ENCODE measurements around the gene BACE1. TPM values are rescaled to one million over a fixed set of nuclear protein-coding genes. Genes with fewer than 3 reads are reported as not detected.

BACE1 gene
- total RNA-seq, 1 experiment from 2014 or later: 9.6 TPM

DNA sequence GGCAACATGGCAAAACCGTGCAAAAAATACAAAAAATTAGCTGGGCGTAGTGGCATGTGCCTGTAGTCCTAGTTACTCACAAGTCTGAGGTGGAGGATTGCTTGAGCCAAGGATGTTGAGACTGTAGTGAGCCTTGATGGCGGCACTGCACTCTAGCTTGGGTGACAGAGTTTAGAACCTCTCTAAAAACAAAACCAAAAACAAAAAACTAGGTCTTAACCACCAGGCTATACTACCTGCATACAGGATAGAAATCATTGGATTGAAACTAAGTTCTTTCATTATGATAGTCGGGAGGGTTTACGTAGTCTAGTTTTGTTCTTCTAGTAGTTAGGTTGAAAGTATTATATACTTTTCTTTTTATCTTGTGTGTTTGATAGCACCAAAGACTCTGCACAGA is 77.8 kb downstream of the BACE1 start:
- peaks cover 4% of the 10 kb centered on the region for H3K36me3 ChIP-seq (ENCODE audit: low read depth)
- no peaks in the 10 kb centered on the region for H3K9me2 ChIP-seq (ENCODE audit: insufficient read depth)
- H3K4me2 ChIP-seq: no peak overlapping the region
- H3K4me1 ChIP-seq (replicated peaks; ENCODE audit: insufficient read depth): peaks cover 10% of the 10 kb centered on the region
- intact Hi-C loops (cut with micrococcal nuclease; ENCODE audit: unreplicated experiment): no loop called here
- ChIA-PET CTCF (interaction anchor here (0.7 kb wide), 1 partner anchor 82 kb away, joined by 10 read pairs; no protein-coding TSS in a partner anchor), POLR2A (ENCODE audit: unreplicated experiment) (no interaction called here)
- H3K9me3 ChIP-seq (ENCODE audit: insufficient read depth, low read depth): no peaks in the 10 kb centered on the region
- H3F3A ChIP-seq (ENCODE audit: insufficient read depth, low read depth): peaks cover 18% of the 10 kb centered on the region; the same call in 1 of the 2 replicates
- no peak overlapping the region for H3K4me3 ChIP-seq
- H2AFZ ChIP-seq: no peak overlapping the region
- peaks cover 11% of the 10 kb centered on the region for H3K79me2 ChIP-seq (ENCODE audit: low read depth)
- BruUV-seq (replicated peaks): no TSS peak
- DNase-seq: no peak
- no peaks in the 10 kb centered on the region for H3K27me3 ChIP-seq (ENCODE audit: insufficient read depth, low read depth)
- TF ChIP-seq, protein P1, sequence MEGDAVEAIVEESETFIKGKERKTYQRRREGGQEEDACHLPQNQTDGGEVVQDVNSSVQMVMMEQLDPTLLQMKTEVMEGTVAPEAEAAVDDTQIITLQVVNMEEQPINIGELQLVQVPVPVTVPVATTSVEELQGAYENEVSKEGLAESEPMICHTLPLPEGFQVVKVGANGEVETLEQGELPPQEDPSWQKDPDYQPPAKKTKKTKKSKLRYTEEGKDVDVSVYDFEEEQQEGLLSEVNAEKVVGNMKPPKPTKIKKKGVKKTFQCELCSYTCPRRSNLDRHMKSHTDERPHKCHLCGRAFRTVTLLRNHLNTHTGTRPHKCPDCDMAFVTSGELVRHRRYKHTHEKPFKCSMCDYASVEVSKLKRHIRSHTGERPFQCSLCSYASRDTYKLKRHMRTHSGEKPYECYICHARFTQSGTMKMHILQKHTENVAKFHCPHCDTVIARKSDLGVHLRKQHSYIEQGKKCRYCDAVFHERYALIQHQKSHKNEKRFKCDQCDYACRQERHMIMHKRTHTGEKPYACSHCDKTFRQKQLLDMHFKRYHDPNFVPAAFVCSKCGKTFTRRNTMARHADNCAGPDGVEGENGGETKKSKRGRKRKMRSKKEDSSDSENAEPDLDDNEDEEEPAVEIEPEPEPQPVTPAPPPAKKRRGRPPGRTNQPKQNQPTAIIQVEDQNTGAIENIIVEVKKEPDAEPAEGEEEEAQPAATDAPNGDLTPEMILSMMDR (conservative IDR thresholded peaks at IDR 0.05): no peak
- no peak for TF ChIP-seq EZH2 (IDR thresholded peaks at IDR 0.05; ENCODE audit: low read depth)
- no peak overlapping the region for H3K27ac ChIP-seq
- H4K20me1 ChIP-seq (ENCODE audit: insufficient read depth): no peaks in the 10 kb centered on the region

Other genes with a start within 250 kb of the BACE1 start
- gene SIK3, start 217.8 kb downstream of the BACE1 start, total RNA-seq (2021): 28.6 and 30.2 TPM in 2 replicates
- gene PAFAH1B2, start 172.0 kb downstream of the BACE1 start, total RNA-seq (2021): 83.7 and 91.3 TPM in 2 replicates
- gene SIDT2, start 137.5 kb downstream of the BACE1 start, total RNA-seq (2021): 20.1 and 20.3 TPM in 2 replicates
- gene TAGLN, start 116.9 kb downstream of the BACE1 start, total RNA-seq (2021): 11.0 and 16.9 TPM in 2 replicates
- gene PCSK7, start 84.2 kb downstream of the BACE1 start, total RNA-seq (2021): 41.6 and 50.4 TPM in 2 replicates
- gene RNF214, start 83.6 kb downstream of the BACE1 start, total RNA-seq (2021): 27.2 and 28.1 TPM in 2 replicates
- 5.7 and 8.8 TPM in 2 replicates for gene BACE1-AS, start 24.9 kb downstream of the BACE1 start, total RNA-seq (2021)
- 33.0 and 33.9 TPM in 2 replicates for gene CEP164, start 11.6 kb upstream of the BACE1 start, total RNA-seq (2021)

Data from PC-9 (cell line).